Lower leg skin (tissue), 3 donors: ENCODE measurements around the gene SMAD1.

Source experiments
- POLR2A ChIP-seq, 2 donors: fragments of 450-650 bp; IDR thresholded peaks; one replicate each; pipeline ENCODE4 v1.6.1; 2016 to 2017; ENCODE audit warnings: antibody characterized with exemption in 2 of 2, mild to moderate bottlenecking in 1 of 2, moderate library complexity in 1 of 2
- TF ChIP-seq, protein P1 (sequence below), 3 donors: fragments of 450-650 bp; IDR thresholded peaks; one replicate each; pipeline ENCODE4 v1.5.1; 2016; ENCODE audit warnings: antibody characterized with exemption in 3 of 3, mild to moderate bottlenecking in 3 of 3, moderate library complexity in 2 of 3

DNA sequence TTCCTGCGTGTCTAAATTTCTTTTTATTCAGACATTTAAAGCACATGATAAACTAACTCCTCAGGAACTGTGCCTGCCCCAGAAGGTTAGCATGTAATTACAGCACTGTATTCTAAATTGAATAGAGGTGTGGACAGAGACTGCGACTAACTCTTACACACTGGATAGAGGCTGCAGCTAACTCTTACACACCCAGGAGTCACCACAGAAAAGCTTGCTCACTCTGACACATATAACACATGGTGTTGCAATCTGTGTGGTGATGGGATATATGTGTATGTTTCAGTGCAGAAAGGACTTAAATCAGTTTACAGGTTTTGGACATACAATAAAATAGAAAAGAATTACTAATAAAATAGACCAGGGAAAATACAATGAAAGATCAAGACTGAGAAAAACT is 41.5 kb downstream of the SMAD1 start:
- TF ChIP-seq, protein P1, sequence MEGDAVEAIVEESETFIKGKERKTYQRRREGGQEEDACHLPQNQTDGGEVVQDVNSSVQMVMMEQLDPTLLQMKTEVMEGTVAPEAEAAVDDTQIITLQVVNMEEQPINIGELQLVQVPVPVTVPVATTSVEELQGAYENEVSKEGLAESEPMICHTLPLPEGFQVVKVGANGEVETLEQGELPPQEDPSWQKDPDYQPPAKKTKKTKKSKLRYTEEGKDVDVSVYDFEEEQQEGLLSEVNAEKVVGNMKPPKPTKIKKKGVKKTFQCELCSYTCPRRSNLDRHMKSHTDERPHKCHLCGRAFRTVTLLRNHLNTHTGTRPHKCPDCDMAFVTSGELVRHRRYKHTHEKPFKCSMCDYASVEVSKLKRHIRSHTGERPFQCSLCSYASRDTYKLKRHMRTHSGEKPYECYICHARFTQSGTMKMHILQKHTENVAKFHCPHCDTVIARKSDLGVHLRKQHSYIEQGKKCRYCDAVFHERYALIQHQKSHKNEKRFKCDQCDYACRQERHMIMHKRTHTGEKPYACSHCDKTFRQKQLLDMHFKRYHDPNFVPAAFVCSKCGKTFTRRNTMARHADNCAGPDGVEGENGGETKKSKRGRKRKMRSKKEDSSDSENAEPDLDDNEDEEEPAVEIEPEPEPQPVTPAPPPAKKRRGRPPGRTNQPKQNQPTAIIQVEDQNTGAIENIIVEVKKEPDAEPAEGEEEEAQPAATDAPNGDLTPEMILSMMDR (IDR thresholded peaks at IDR 0.05), result no peak
- TF ChIP-seq POLR2A (IDR thresholded peaks at IDR 0.05), result no peak
